OCI-LY1 (cell line): Measurements from ENCODE around the gene RHOV.

Experiments
- H2AFZ ChIP-seq: fragments of 200-600 bp; sonication (generic), shearing (Covaris generic); 2 replicates; pipeline ENCODE4 v1.6.0; 2014; ENCODE audit warnings: antibody characterized with exemption, mild to moderate bottlenecking, low read length
- H3F3A ChIP-seq: fragments of 200-600 bp; sonication (generic), shearing (Covaris generic); 2 replicates; pipeline ENCODE4 v1.6.0; 2014; ENCODE audit warnings: mild to moderate bottlenecking, antibody characterized with exemption, low read length, moderate library complexity; ENCODE audit not compliant: insufficient read depth
- H3K27ac ChIP-seq: fragments of 200-600 bp; sonication (generic); 2 replicates; pipeline ENCODE4 v1.5.1; 2014; ENCODE audit warnings: low read length, mixed run types, mild to moderate bottlenecking, low read depth; ENCODE audit not compliant: poor library complexity, severe bottlenecking
- H3K27me3 ChIP-seq: fragments of 200-600 bp; sonication (generic); 2 replicates; pipeline ENCODE4 v1.6.0; 2014; ENCODE audit warnings: antibody characterized with exemption, mild to moderate bottlenecking, low read length, moderate library complexity; ENCODE audit not compliant: insufficient read depth
- H3K36me3 ChIP-seq: fragments of 200-600 bp; sonication (generic); 2 replicates; pipeline ENCODE4 v1.6.1; 2014; ENCODE audit warnings: mild to moderate bottlenecking, antibody characterized with exemption, low read length, moderate library complexity, mixed read lengths; ENCODE audit not compliant: insufficient read depth
- H3K4me1 ChIP-seq: fragments of 200-600 bp; sonication (generic); 2 replicates; pipeline ENCODE4 v1.5.1; 2014; ENCODE audit warnings: mild to moderate bottlenecking, low read length, moderate library complexity; ENCODE audit not compliant: insufficient read depth, severe bottlenecking
- H3K4me2 ChIP-seq: fragments of 200-600 bp; sonication (generic), shearing (Covaris generic); 2 replicates; pipeline ENCODE4 v1.6.1; 2014; ENCODE audit warnings: low read length
- H3K4me3 ChIP-seq: fragments of 200-600 bp; sonication (generic); 2 replicates; pipeline ENCODE4 v1.5.1; 2014; ENCODE audit warnings: low read length, low read depth, mild to moderate bottlenecking, mixed read lengths; ENCODE audit not compliant: poor library complexity, severe bottlenecking
- H3K79me2 ChIP-seq: fragments of 200-600 bp; shearing (Covaris generic); 2 replicates; pipeline ENCODE4 v1.6.1; 2016; ENCODE audit warnings: mixed run types, low read length, mixed read lengths; ENCODE audit not compliant: insufficient read depth
- H3K9ac ChIP-seq: fragments of 200-600 bp; sonication (generic), shearing (Covaris generic); 2 replicates; pipeline ENCODE4 v1.6.1; 2014; ENCODE audit warnings: mild to moderate bottlenecking, low read length, mixed read lengths
- H3K9me2 ChIP-seq: fragments of 200-600 bp; sonication (generic), shearing (Covaris generic); 2 replicates; pipeline ENCODE4 v1.6.1; 2014; ENCODE audit warnings: low read depth, mild to moderate bottlenecking, low read length, mixed read lengths
- H3K9me3 ChIP-seq: fragments of 200-600 bp; shearing (Covaris generic); 2 replicates; pipeline ENCODE4 v1.6.1; 2014; ENCODE audit warnings: low read length, mixed read lengths
- H4K20me1 ChIP-seq: fragments of 200-600 bp; sonication (generic), shearing (Covaris generic); 2 replicates; pipeline ENCODE4 v1.6.0; 2016; ENCODE audit warnings: mild to moderate bottlenecking, low read length; ENCODE audit not compliant: insufficient read depth
- EZH2 ChIP-seq: fragments of 200-600 bp; sonication (generic), shearing (Covaris generic); IDR thresholded peaks from 2 replicates; pipeline ENCODE4 v1.8.0; 2017; ENCODE audit warnings: borderline replicate concordance, mixed run types, mild to moderate bottlenecking, antibody characterized with exemption, low read length, moderate library complexity, mixed read lengths
- TF ChIP-seq, protein P1 (sequence below): fragments of 200-600 bp; sonication (generic), shearing (Covaris generic); IDR thresholded peaks from 2 replicates; pipeline ENCODE4 v1.5.1; 2017; ENCODE audit warnings: mild to moderate bottlenecking, antibody characterized with exemption, low read length, moderate library complexity, mixed read lengths

Gene RHOV

GRCh38 chr15:40900256-40901052 lies 26.4 kb upstream of the RHOV start:
- no peak overlapping the region for H3K27ac ChIP-seq
- no peaks in the 10 kb centered on the region for H4K20me1 ChIP-seq
- H3F3A ChIP-seq: 0 out of 2 replicates have a peak, but pooled peaks cover 4% of the 10 kb centered on the region
- no peaks in the 10 kb centered on the region for H3K9me3 ChIP-seq
- H3K4me2 ChIP-seq: no peak overlapping the region
- no peaks in the 10 kb centered on the region for H3K79me2 ChIP-seq
- H3K36me3 ChIP-seq: peaks cover 70% of the 10 kb centered on the region
- no peak overlapping the region for H2AFZ ChIP-seq
- TF ChIP-seq, protein P1, sequence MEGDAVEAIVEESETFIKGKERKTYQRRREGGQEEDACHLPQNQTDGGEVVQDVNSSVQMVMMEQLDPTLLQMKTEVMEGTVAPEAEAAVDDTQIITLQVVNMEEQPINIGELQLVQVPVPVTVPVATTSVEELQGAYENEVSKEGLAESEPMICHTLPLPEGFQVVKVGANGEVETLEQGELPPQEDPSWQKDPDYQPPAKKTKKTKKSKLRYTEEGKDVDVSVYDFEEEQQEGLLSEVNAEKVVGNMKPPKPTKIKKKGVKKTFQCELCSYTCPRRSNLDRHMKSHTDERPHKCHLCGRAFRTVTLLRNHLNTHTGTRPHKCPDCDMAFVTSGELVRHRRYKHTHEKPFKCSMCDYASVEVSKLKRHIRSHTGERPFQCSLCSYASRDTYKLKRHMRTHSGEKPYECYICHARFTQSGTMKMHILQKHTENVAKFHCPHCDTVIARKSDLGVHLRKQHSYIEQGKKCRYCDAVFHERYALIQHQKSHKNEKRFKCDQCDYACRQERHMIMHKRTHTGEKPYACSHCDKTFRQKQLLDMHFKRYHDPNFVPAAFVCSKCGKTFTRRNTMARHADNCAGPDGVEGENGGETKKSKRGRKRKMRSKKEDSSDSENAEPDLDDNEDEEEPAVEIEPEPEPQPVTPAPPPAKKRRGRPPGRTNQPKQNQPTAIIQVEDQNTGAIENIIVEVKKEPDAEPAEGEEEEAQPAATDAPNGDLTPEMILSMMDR: no peak
- TF ChIP-seq EZH2: no peak
- no peak overlapping the region for H3K9ac ChIP-seq
- H3K9me2 ChIP-seq: no peaks in the 10 kb centered on the region
- H3K4me3 ChIP-seq: no peak overlapping the region
- no peaks in the 10 kb centered on the region for H3K27me3 ChIP-seq
- H3K4me1 ChIP-seq: peaks cover 24% of the 10 kb centered on the region

- Histone ChIP-seq H3K4me1 (peaks cover 29% of the 10 kb centered on the region), H4K20me1 (no peaks in the 10 kb centered on the region), H3K4me3 (no peak overlapping the region), H3K9me2 (no peaks in the 10 kb centered on the region), H3K79me2 (no peaks in the 10 kb centered on the region), H3K27me3 (no peaks in the 10 kb centered on the region), H3F3A (0 out of 2 replicates have a peak, but pooled peaks cover 4% of the 10 kb centered on the region), H3K9ac (no peak overlapping the region), H3K36me3 (peaks cover 67% of the 10 kb centered on the region), H3K27ac (no peak overlapping the region), H2AFZ (no peak overlapping the region), H3K9me3 (no peaks in the 10 kb centered on the region), H3K4me2 (no peak overlapping the region)
- TF ChIP-seq EZH2: no peak
- TF ChIP-seq, protein P1: no peak
Observed at GRCh38 chr15:40899536-40900207, 25.6 kb upstream of the RHOV start.

- Histone ChIP-seq H3K79me2 (no peaks in the 10 kb centered on the region), H4K20me1 (no peaks in the 10 kb centered on the region), H3K9me2 (no peaks in the 10 kb centered on the region), H3K27me3 (no peaks in the 10 kb centered on the region), H3K27ac (no peak overlapping the region), H3K9ac (peak overlapping the region; percentile 84), H3K4me1 (peaks cover 17% of the 10 kb centered on the region), H3F3A (no peaks in the 10 kb centered on the region), H2AFZ (no peak overlapping the region), H3K4me2 (peak overlapping the region; percentile 87), H3K4me3 (peak overlapping the region; percentile 81), H3K36me3 (peaks cover 32% of the 10 kb centered on the region), H3K9me3 (no peaks in the 10 kb centered on the region)
- TF ChIP-seq, protein P1: peak; percentile 66
- TF ChIP-seq EZH2: no peak
Observed at GRCh38 chr15:40894681-40895448, 20.8 kb upstream of the RHOV start.
